Neutrophil (primary cell): ENCODE measurements around the gene FOXA3.

Source experiments
- H3K27ac ChIP-seq: fragments of 200-600 bp; sonication (generic); 2 replicates; pipeline ENCODE4 v1.5.1; 2016; ENCODE audit warnings: mild to moderate bottlenecking, moderate library complexity
- H3K27me3 ChIP-seq: fragments of 200-600 bp; sonication (generic); 2 replicates; pipeline ENCODE4 v1.6.0; 2016; ENCODE audit warnings: mild to moderate bottlenecking
- H3K36me3 ChIP-seq: fragments of 200-600 bp; sonication (generic); 2 replicates; pipeline ENCODE4 v1.5.1; 2017
- H3K4me1 ChIP-seq, 2 experiments: fragments of 200-600 bp in 1 of 2; sonication (generic) in 1 of 2; 1 replicate in 1 of 2; 2 replicates in 1 of 2; pipeline versions ENCODE4 v1.5.1 to v1.6.1; 2013 to 2016; ENCODE audit warnings: low read depth in 1 of 2, low read length in 1 of 2, mild to moderate bottlenecking in 1 of 2, moderate library complexity in 1 of 2; ENCODE audit not compliant: control insufficient read depth in 1 of 2, insufficient read depth in 1 of 2
- H3K4me3 ChIP-seq, 2 experiments: fragments of 200-600 bp in 1 of 2; sonication (generic) in 1 of 2; 1 replicate in 1 of 2; 2 replicates in 1 of 2; pipeline ENCODE4 v1.5.1; 2013 to 2016; ENCODE audit warnings: low read depth in 1 of 2, low read length in 1 of 2, mild to moderate bottlenecking in 1 of 2, moderate library complexity in 1 of 2
- H3K9me3 ChIP-seq: fragments of 200-600 bp; sonication (generic); 2 replicates; pipeline ENCODE4 v1.5.1; 2016
- CTCF ChIP-seq: fragments of 200-600 bp; sonication (generic); IDR thresholded peaks from 2 replicates; pipeline ENCODE4 v1.5.1; 2016; ENCODE audit warnings: antibody characterized with exemption

The FOXA3 gene

GRCh38 chr19:45876411-45877197, 12.5 kb downstream of the FOXA3 start:
- Histone ChIP-seq H3K27me3 (peaks cover 93% of the 10 kb centered on the region), H3K4me1 (no peaks in the 10 kb centered on the region), H3K4me3 (no peak overlapping the region), H3K36me3 (no peaks in the 10 kb centered on the region), H3K27ac (no peak overlapping the region), H3K9me3 (no peaks in the 10 kb centered on the region)
- TF ChIP-seq CTCF = no peak

DNA sequence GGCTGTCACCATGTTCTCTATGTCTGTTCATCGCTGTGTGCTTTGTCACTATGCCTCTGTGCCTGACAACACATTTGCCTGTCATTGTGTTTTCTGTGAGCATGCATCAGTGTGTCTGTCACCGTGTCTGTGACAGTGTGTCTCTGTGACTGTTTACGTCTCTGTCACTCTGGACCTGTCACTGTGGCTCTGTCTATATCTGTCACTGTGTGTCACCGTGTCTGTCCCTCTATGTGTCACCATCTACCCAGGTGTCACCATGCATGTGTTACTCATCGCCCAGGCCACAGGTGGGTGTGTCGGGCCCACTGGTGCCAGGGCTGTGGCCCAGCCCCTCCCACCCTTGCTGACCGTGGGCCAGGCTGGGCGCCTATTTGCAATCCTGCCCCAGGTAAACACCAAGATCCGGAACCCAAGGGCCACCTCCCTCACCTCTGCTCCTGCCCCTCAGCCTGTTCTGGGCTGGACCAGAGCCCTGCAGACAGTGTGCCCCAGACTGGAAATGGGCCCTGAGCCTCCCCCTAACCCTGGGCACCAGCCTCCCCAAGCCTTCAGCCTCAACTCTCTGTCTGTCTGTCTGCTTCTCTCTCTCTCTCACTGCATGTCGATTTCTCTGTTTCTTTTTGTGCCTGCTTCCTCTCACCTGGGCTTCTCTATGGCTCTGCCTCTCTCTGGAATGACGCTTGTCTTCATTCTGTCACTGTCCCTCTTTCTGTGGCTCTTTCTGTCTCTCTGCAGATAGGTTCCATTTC, 14.1 kb downstream of the FOXA3 start:
- H3K9me3 ChIP-seq = no peaks in the 10 kb centered on the region
- no peak overlapping the region for H3K27ac ChIP-seq
- H3K36me3 ChIP-seq = no peaks in the 10 kb centered on the region
- H3K27me3 ChIP-seq = peaks cover 95% of the 10 kb centered on the region
- no peak overlapping the region for H3K4me3 ChIP-seq
- H3K4me1 ChIP-seq = peaks cover 7% of the 10 kb centered on the region in 2 experiments
- no peak for TF ChIP-seq CTCF

DNA sequence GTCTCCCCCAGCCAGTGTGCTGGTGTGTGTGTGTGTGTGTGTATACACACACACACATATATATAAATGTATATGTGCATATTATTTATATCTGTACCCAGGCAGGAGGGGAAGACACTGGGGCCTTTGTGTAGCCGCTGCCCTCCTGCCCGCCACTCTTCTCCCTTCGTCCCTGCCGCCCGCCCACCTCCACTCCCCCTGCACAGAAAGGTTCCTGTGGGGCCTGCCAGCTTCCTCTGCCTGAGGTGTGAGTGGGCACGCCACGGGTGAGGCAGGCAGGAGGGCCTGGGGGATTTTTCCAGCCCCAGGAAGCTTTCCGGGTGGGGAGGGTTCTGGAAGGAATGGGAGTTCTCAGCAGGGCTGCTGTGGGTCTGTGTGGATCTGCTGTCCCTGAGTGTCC, 14.9 kb downstream of the FOXA3 start:
- H3K36me3 ChIP-seq = peaks cover under 1% of the 10 kb centered on the region
- H3K4me3 ChIP-seq = no peak overlapping the region
- H3K9me3 ChIP-seq = no peaks in the 10 kb centered on the region
- peaks cover 12 to 15% of the 10 kb centered on the region in 2 experiments for H3K4me1 ChIP-seq
- no peak for TF ChIP-seq CTCF
- no peak overlapping the region for H3K27ac ChIP-seq
- H3K27me3 ChIP-seq = peaks cover 89% of the 10 kb centered on the region

GRCh38 chr19:45879971-45880370, 15.8 kb downstream of the FOXA3 start:
- peaks cover 80% of the 10 kb centered on the region for H3K27me3 ChIP-seq
- no peak for TF ChIP-seq CTCF
- H3K9me3 ChIP-seq = no peaks in the 10 kb centered on the region
- H3K27ac ChIP-seq = no peak overlapping the region
- H3K36me3 ChIP-seq = peaks cover 3% of the 10 kb centered on the region
- H3K4me1 ChIP-seq = peaks cover 15 to 24% of the 10 kb centered on the region in 2 experiments
- H3K4me3 ChIP-seq = no peak overlapping the region

DNA sequence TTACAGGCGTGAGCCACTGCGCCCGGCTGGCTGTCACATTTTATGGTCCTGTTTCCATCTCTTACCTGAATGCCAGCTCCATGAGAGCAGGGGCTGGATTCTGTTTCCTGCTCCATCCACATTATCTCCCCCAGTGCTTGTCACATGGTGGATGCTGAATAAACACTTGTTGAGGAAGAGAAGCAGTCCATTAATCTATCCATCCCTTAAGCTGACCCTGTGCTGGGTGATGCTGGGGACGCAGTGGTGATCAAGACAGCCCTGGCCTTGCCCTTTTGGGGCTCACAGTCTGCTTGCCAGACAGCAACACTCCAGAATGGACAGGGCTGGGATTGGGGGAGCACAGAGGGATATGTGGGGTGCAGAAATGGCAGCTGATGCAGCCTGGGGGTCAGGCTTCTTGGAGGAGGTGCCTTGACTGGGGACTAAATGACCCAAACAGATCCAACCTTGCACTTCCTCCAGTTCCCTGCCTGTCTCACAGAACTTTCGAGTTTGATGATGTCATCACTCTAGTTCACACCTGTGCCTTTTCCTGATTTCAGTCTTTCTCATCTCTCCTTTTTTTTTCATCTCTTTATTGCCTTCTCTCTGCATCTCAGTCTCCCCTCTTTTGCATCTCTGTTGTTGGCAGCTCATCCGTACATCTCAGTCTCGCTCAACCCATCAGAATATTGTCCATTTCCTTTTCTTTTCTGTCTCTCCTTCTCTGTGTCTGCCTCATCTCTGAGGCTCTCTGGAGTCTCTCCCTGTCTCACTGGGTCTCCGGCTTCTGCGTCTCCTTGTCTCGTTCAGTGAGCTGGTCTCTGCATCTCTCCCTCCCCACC, 17.2 kb downstream of the FOXA3 start:
- peaks cover 66% of the 10 kb centered on the region for H3K27me3 ChIP-seq
- TF ChIP-seq CTCF = no peak
- peaks cover 21 to 35% of the 10 kb centered on the region in 2 experiments for H3K4me1 ChIP-seq
- H3K9me3 ChIP-seq = no peaks in the 10 kb centered on the region
- no peak overlapping the region for H3K27ac ChIP-seq
- no peak overlapping the region for H3K4me3 ChIP-seq
- peaks cover 3% of the 10 kb centered on the region for H3K36me3 ChIP-seq
